H1 (cell line): Measurements from ENCODE around the gene SCARB1. TPM values are rescaled to one million over a fixed set of nuclear protein-coding genes. Genes with fewer than 3 reads are reported as not detected.

Experiments
- CTCF ChIA-PET: fragments of 300-600 bp; sonication (Branson Sonifier 250); formaldehyde crosslinking; loops from one replicate; lab custom pipeline; 2021; ENCODE audit not compliant: partially characterized antibody; lab: Charles Lee
- POLR2A ChIA-PET: fragments of 300-600 bp; sonication (Branson Sonifier 250); formaldehyde crosslinking; loops from one replicate; lab custom pipeline; 2021; ENCODE audit warnings: inconsistent platforms; ENCODE audit not compliant: partially characterized antibody; lab: Charles Lee
- DNase-seq, 2 experiments: peaks; one replicate each; pipeline versions ENCODE4 v3.0.0 to v3.0.0-alpha.2; 2010 to 2022; ENCODE audit warnings: low spot score in 2 of 2, low read depth in 1 of 2, mixed read lengths in 1 of 2
- FAIRE-seq: peaks from 2 replicates; lab custom pipeline; 2011; peaks lifted over from hg19 to GRCh38; lab: Jason Lieb, UNC
- H2AFZ ChIP-seq: 2 replicates; pipeline ENCODE4 v1.8.1; 2012; ENCODE audit warnings: low read length, inconsistent platforms
- H2AK5ac ChIP-seq: 2 replicates; pipeline ENCODE4 v1.6.1; 2013; ENCODE audit warnings: low read depth, low read length
- H2BK120ac ChIP-seq: replicated peaks from 2 replicates; pipeline ENCODE3; 2013; ENCODE audit warnings: low read depth, low read length, inconsistent platforms
- H2BK12ac ChIP-seq: 2 replicates; pipeline ENCODE4 v1.6.1; 2013; ENCODE audit warnings: low read depth, low read length
- H2BK15ac ChIP-seq: 2 replicates; pipeline ENCODE4 v1.6.1; 2013; ENCODE audit warnings: low read length
- H2BK20ac ChIP-seq: 2 replicates; pipeline ENCODE4 v1.6.1; 2013; ENCODE audit warnings: low read length
- H2BK5ac ChIP-seq: 2 replicates; pipeline ENCODE4 v1.6.1; 2013; ENCODE audit warnings: low read depth, low read length
- H3K14ac ChIP-seq: 2 replicates; pipeline ENCODE4 v1.6.1; 2013; ENCODE audit warnings: inconsistent platforms; ENCODE audit not compliant: insufficient read length
- H3K18ac ChIP-seq: 2 replicates; pipeline ENCODE4 v1.6.1; 2013; ENCODE audit warnings: low read length; ENCODE audit errors: extremely low read depth
- H3K23ac ChIP-seq: 2 replicates; pipeline ENCODE4 v1.6.1; 2013; ENCODE audit warnings: inconsistent platforms; ENCODE audit not compliant: insufficient read length
- H3K23me2 ChIP-seq: 2 replicates; pipeline ENCODE4 v1.6.1; 2013; ENCODE audit warnings: low read depth, low read length
- H3K27ac ChIP-seq: 2 replicates; pipeline ENCODE4 v1.6.1; 2011; ENCODE audit warnings: low read depth, low read length, inconsistent platforms
- H3K27me3 ChIP-seq, 4 experiments: replicated peaks in 1 of 4; 1 replicate in 1 of 4; 2 replicates in 3 of 4; pipeline versions ENCODE4 v1.6.1 to v1.8.1; 2011 to 2013; ENCODE audit warnings: low read length in 3 of 4, mild to moderate bottlenecking in 3 of 4, inconsistent platforms in 2 of 4, mixed read lengths in 2 of 4, moderate library complexity in 1 of 4; ENCODE audit not compliant: control insufficient read depth in 3 of 4, insufficient read depth in 3 of 4; ENCODE audit errors: extremely low read depth in 1 of 4
- H3K36me3 ChIP-seq, 4 experiments: 2 replicates each; pipeline versions ENCODE4 v1.6.1 to v1.8.1; 2011 to 2013; ENCODE audit warnings: mild to moderate bottlenecking in 4 of 4, low read length in 3 of 4, moderate library complexity in 2 of 4, control low read depth in 1 of 4, inconsistent platforms in 1 of 4; ENCODE audit not compliant: insufficient read depth in 4 of 4, control insufficient read depth in 2 of 4
- H3K4ac ChIP-seq: replicated peaks from 2 replicates; pipeline ENCODE3; 2013; ENCODE audit warnings: low read length, low read depth, mixed read lengths, inconsistent platforms; ENCODE audit not compliant: insufficient read length
- H3K4me1 ChIP-seq, 4 experiments: replicated peaks in 1 of 4; 1 replicate in 1 of 4; 2 replicates in 3 of 4; pipeline versions ENCODE4 v1.6.1 to v1.8.1; 2011 to 2013; ENCODE audit warnings: low read length in 3 of 4, inconsistent platforms in 2 of 4, mixed read lengths in 1 of 4; ENCODE audit not compliant: insufficient read depth in 4 of 4, control insufficient read depth in 3 of 4
- H3K4me2 ChIP-seq, 2 experiments: 2 replicates each; pipeline versions ENCODE4 v1.6.1 to v1.8.1; 2011 to 2013; ENCODE audit warnings: low read depth in 2 of 2, low read length in 2 of 2, control low read depth in 1 of 2, inconsistent platforms in 1 of 2, mild to moderate bottlenecking in 1 of 2; ENCODE audit not compliant: insufficient read depth in 1 of 2
- H3K4me3 ChIP-seq, 4 experiments: fragments of 200-600, 300-600 bp in 1 of 4; sonication (generic), shearing (Covaris generic), sonication (Bioruptor Twin) in 1 of 4; 2 replicates each; pipeline versions ENCODE4 v1.5.1 to v1.8.1; 2011 to 2016; ENCODE audit warnings: low read length in 4 of 4, low read depth in 3 of 4, control low read depth in 2 of 4, inconsistent platforms in 2 of 4, mild to moderate bottlenecking in 2 of 4, mixed read lengths in 1 of 4, moderate library complexity in 1 of 4; ENCODE audit not compliant: insufficient read depth in 2 of 4; ENCODE audit errors: extremely low read depth in 1 of 4
- H3K56ac ChIP-seq: replicated peaks from 2 replicates; pipeline ENCODE3; 2013; ENCODE audit warnings: low read depth, mild to moderate bottlenecking, mixed read lengths, low read length, inconsistent platforms; ENCODE audit not compliant: insufficient read length
- H3K79me1 ChIP-seq: 2 replicates; pipeline ENCODE4 v1.6.1; 2013; ENCODE audit warnings: low read depth, low read length, control low read depth
- H3K79me2 ChIP-seq, 2 experiments: 2 replicates each; pipeline versions ENCODE4 v1.6.1 to v1.8.1; 2012 to 2013; ENCODE audit warnings: low read length in 2 of 2, mild to moderate bottlenecking in 2 of 2, inconsistent platforms in 1 of 2; ENCODE audit not compliant: insufficient read depth in 2 of 2, control insufficient read depth in 1 of 2
- H3K9ac ChIP-seq, 4 experiments: replicated peaks in 1 of 4; 1 replicate in 1 of 4; 2 replicates in 3 of 4; pipeline versions ENCODE4 v1.6.1 to v1.8.1; 2011 to 2013; ENCODE audit warnings: low read depth in 3 of 4, low read length in 3 of 4, control low read depth in 2 of 4, mild to moderate bottlenecking in 2 of 4, moderate library complexity in 2 of 4, inconsistent platforms in 1 of 4; ENCODE audit errors: extremely low read depth in 1 of 4
- H3K9me3 ChIP-seq, 2 experiments: 2 replicates each; pipeline versions ENCODE4 v1.6.1 to v1.8.1; 2012 to 2013; ENCODE audit warnings: mild to moderate bottlenecking in 2 of 2, moderate library complexity in 2 of 2, control low read depth in 1 of 2, inconsistent platforms in 1 of 2, low read depth in 1 of 2, low read length in 1 of 2, mixed read lengths in 1 of 2; ENCODE audit not compliant: insufficient read depth in 2 of 2
- H4K20me1 ChIP-seq, 2 experiments: replicated peaks in 1 of 2; 2 replicates each; pipeline versions ENCODE3 to v1.8.1; 2011 to 2013; ENCODE audit warnings: inconsistent platforms in 2 of 2, low read length in 2 of 2, mild to moderate bottlenecking in 1 of 2; ENCODE audit not compliant: insufficient read depth in 2 of 2, control insufficient read depth in 1 of 2
- H4K5ac ChIP-seq: 2 replicates; pipeline ENCODE4 v1.6.1; 2013; ENCODE audit warnings: low read length, low read depth, mixed read lengths, inconsistent platforms; ENCODE audit not compliant: insufficient read length
- H4K8ac ChIP-seq: 2 replicates; pipeline ENCODE4 v1.8.0; 2013; ENCODE audit warnings: mild to moderate bottlenecking, moderate library complexity, low read length, inconsistent platforms; ENCODE audit not compliant: insufficient read depth; ENCODE audit errors: extremely low read depth
- H4K91ac ChIP-seq: replicated peaks from 2 replicates; pipeline ENCODE3; 2013; ENCODE audit warnings: low read length, mixed read lengths, inconsistent platforms; ENCODE audit not compliant: insufficient read length
- ATF2 ChIP-seq: IDR thresholded peaks from 2 replicates; pipeline ENCODE4 v1.6.1; 2012; ENCODE audit warnings: low read length, inconsistent platforms
- CTBP2 ChIP-seq: IDR thresholded peaks from 2 replicates; pipeline ENCODE4 v1.7.0; 2011; ENCODE audit warnings: borderline replicate concordance, mild to moderate bottlenecking, moderate library complexity, mixed read lengths, low read length; ENCODE audit not compliant: insufficient read depth, insufficient read length
- FOSL1 ChIP-seq: IDR thresholded peaks from 2 replicates; pipeline ENCODE4 v1.6.1; 2011; ENCODE audit warnings: mild to moderate bottlenecking, low read depth, low read length, moderate library complexity; ENCODE audit not compliant: insufficient read depth
- JUND ChIP-seq: IDR thresholded peaks from 2 replicates; pipeline ENCODE4 v1.6.1; 2011; ENCODE audit warnings: mild to moderate bottlenecking, improper control_type of control experiment, low read length
- KDM5A ChIP-seq: fragments of 200-600 bp; IDR thresholded peaks from 2 replicates; pipeline ENCODE4 v1.7.1; 2012; ENCODE audit warnings: mild to moderate bottlenecking, low read length, inconsistent platforms, mixed read lengths
- SP1 ChIP-seq: IDR thresholded peaks from 2 replicates; pipeline ENCODE4 v1.6.1; 2011; ENCODE audit warnings: low read depth, low read length
- SP2 ChIP-seq: IDR thresholded peaks from 2 replicates; pipeline ENCODE4 v1.6.1; 2012; ENCODE audit warnings: mild to moderate bottlenecking, low read length, inconsistent platforms
- TAF1 ChIP-seq: IDR thresholded peaks from 2 replicates; pipeline ENCODE4 v1.6.1; 2011; ENCODE audit warnings: mild to moderate bottlenecking, low read depth, low read length
- TEAD4 ChIP-seq: IDR thresholded peaks from 2 replicates; pipeline ENCODE4 v1.6.1; 2012; ENCODE audit warnings: low read depth, low read length, inconsistent platforms, mixed read lengths
- WGBS, 2 experiments: shearing (Covaris generic) in 1 of 2; methylation state at CpG; one replicate each; pipeline versions ENCODE4 v1.1.6 to v1.1.7; 2013 to 2015; ENCODE audit warnings: low lambda C conversion rate in 2 of 2, mixed read lengths in 2 of 2, inconsistent platforms in 1 of 2, low coverage in 1 of 2, missing lambda C conversion rate in 1 of 2; ENCODE audit not compliant: insufficient replicate concordance in 2 of 2, insufficient coverage in 1 of 2, insufficient read length in 1 of 2; ENCODE audit errors: extremely low coverage in 1 of 2, missing lambda C conversion rate in 1 of 2; 5-methylcytosine and 5-hydroxymethylcytosine counted together
- polyA plus RNA-seq, 7 experiments: library from polyadenylated mRNA; depleted of rRNA in 3 of 7; stranded (reverse) in 5 of 7; unstranded in 2 of 7; fragments of >200 nt in 5 of 7; fragments of 200-250 nt in 2 of 7; gene quantifications; 1 replicate in 5 of 7; 2 replicates in 1 of 7; 4 replicates in 1 of 7; pipeline versions ENCODE4 v1.2.1 to v1.2.3, GENCODE V29; 2011 to 2013; ENCODE audit warnings: missing spikeins in 2 of 7, mixed read lengths in 2 of 7
- total RNA-seq: library from RNA; stranded (reverse); fragmentation: NEBNext Ultra II Directional; extraction: Animal tissue kit (Norgen Biotek cat#: 25700); gene quantifications from 2 replicates; pipeline ENCODE4 v1.2.1, GENCODE V29; 2021
- TF ChIP-seq, protein P1 (sequence below): IDR thresholded peaks from 2 replicates; pipeline ENCODE4 v1.6.1; 2011; ENCODE audit warnings: low read length, improper control_type of control experiment

Gene SCARB1
- total and polyA plus RNA-seq, 2 of the 8 experiments (the other 6 are each of a cell fraction or from before 2014, with no cell fraction given) = 45.3 to 57.1 TPM

GRCh38 chr12:124764870-124765580, 98.6 kb downstream of the SCARB1 start:
- Histone ChIP-seq H3K27me3 (no peaks in the 10 kb centered on the region), H4K91ac (no peak overlapping the region), H3K79me2 (no peaks in the 10 kb centered on the region), H4K5ac (no peak overlapping the region), H3K4me2 (no peak overlapping the region), H4K8ac (no peak overlapping the region), H4K20me1 (no peaks in the 10 kb centered on the region), H3K79me1 (no peaks in the 10 kb centered on the region; the same call in 1 of the 2 replicates), H3K23ac (no peak overlapping the region), H2AK5ac (no peak overlapping the region), H2BK20ac (no peak overlapping the region), H2BK120ac (no peak overlapping the region), H3K36me3 (no peaks in the 10 kb centered on the region), H2AFZ (no peak overlapping the region), H3K9ac (no peak overlapping the region), H3K9me3 (peaks cover 8 to 17% of the 10 kb centered on the region in 2 experiments; a peak in 3 of 4 replicates), H3K56ac (no peak overlapping the region), H3K14ac (no peak overlapping the region), H3K27ac (no peak overlapping the region), H3K23me2 (no peaks in the 10 kb centered on the region), H3K4me1 (no peaks in the 10 kb centered on the region; a peak in 3 of 7 replicates), H2BK12ac (no peak overlapping the region), H3K18ac (no peak overlapping the region), H3K4me3 (no peak overlapping the region), H2BK5ac (no peak overlapping the region), H3K4ac (no peak overlapping the region), H2BK15ac (no peak overlapping the region)
- no peak for DNase-seq
- CTCF ChIA-PET = interaction anchor here (0.6 to 9.3 kb wide), 55 partner anchors 8 to 729 kb away, joined by 3 to 159 read pairs (median 4); no protein-coding TSS in a partner anchor
- FAIRE-seq = no peak
- 71% methylated on average over 2 of the region's 2 CpGs; no CpG with 5 or more reads in 1 of the 2 experiments for WGBS, 2 experiments
- POLR2A ChIA-PET = interaction anchor here (0.7 to 1.0 kb wide), 4 partner anchors 9 to 214 kb away, joined by 3 to 4 read pairs (median 3); no protein-coding TSS in a partner anchor
- TF ChIP-seq JUND = no peak
- TF ChIP-seq TAF1 = no peak
- TF ChIP-seq TEAD4 = no peak
- no peak for TF ChIP-seq ATF2
- TF ChIP-seq KDM5A = no peak
- no peak for TF ChIP-seq SP1
- no peak for TF ChIP-seq FOSL1
- TF ChIP-seq SP2 = no peak
- TF ChIP-seq, protein P1, sequence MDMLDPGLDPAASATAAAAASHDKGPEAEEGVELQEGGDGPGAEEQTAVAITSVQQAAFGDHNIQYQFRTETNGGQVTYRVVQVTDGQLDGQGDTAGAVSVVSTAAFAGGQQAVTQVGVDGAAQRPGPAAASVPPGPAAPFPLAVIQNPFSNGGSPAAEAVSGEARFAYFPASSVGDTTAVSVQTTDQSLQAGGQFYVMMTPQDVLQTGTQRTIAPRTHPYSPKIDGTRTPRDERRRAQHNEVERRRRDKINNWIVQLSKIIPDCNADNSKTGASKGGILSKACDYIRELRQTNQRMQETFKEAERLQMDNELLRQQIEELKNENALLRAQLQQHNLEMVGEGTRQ = no peak
- no peak for TF ChIP-seq CTBP2
